HepG2 (cell line): ENCODE data around the gene ZFP62.

Experiments
- HDAC2 ChIP-seq: sonication (generic); formaldehyde crosslinking; IDR thresholded peaks from 2 replicates; pipeline ENCODE4 v1.4.0; 2020; ENCODE audit warnings: missing genetic modification reagents
- ZNF274 ChIP-seq: sonication (generic); formaldehyde crosslinking; IDR thresholded peaks from 2 replicates; pipeline ENCODE4 v1.5.1; 2020; ENCODE audit warnings: mild to moderate bottlenecking, missing genetic modification reagents
- ZNF589 ChIP-seq: sonication (generic); formaldehyde crosslinking; conservative IDR thresholded peaks from 2 replicates; pipeline ENCODE4 v1.8.0; 2022; ENCODE audit warnings: mild to moderate bottlenecking, moderate library complexity, missing genetic modification reagents
- ZNF780A ChIP-seq: sonication (generic); formaldehyde crosslinking; IDR thresholded peaks from 2 replicates; pipeline ENCODE4 v1.8.0; 2022; ENCODE audit warnings: mild to moderate bottlenecking, missing genetic modification reagents, moderate library complexity
- ZSCAN20 ChIP-seq: sonication (generic); formaldehyde crosslinking; IDR thresholded peaks from 2 replicates; pipeline ENCODE4 v1.4.0; 2020; ENCODE audit warnings: missing genetic modification reagents, mild to moderate bottlenecking, borderline replicate concordance
- TF ChIP-seq, protein P1 (sequence below): sonication (generic); formaldehyde crosslinking; IDR thresholded peaks from 2 replicates; pipeline ENCODE4 v1.5.0; 2020; ENCODE audit warnings: mild to moderate bottlenecking, missing genetic modification reagents, moderate library complexity
- TF ChIP-seq, protein P2 (sequence below): IDR thresholded peaks from 2 replicates; pipeline ENCODE4 v1.6.1; 2016; ENCODE audit warnings: low read depth, missing genetic modification reagents, missing compliant biosample characterization
- TF ChIP-seq, protein P3 (sequence below): sonication (generic); formaldehyde crosslinking; IDR thresholded peaks from 2 replicates; pipeline ENCODE4 v1.4.0; 2020; ENCODE audit warnings: mild to moderate bottlenecking, missing genetic modification reagents

DNA sequence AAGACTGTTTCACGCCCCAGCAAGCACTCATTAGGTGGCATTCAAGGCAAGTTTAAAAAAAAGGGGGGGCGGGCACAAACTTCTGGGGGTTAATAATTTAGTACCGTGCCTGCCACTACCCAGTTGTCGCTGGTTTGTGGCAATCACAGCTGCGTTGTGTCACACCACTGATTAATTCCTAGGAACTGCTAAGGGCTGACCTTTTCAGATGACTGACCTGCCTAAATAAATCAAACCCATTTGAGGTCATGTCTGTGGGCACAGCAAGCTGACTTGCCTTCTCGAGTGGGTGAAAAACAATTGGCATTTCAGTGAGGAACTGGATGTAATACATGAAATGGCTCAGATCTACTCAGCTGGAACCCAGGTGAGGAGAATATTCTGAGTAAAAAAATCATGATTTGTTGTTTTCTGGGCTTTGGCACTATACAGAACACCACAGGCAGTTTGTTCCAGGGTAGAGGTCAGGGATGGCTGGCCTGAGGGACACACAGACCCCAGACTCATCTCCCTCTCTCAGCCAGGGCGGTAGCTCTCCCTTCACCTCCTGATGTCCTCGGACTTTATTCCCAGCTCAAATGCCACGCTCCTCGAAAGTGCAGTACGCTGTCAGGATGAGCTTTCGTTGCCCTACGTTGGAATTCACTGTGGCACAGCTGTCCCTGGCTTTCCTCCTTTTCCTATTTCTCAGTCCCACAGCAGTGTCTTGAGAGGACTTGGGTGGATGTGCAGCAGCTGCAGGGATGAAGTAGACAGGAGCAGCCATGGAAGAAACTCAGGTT, 43.0 kb downstream of the ZFP62 start:
- TF ChIP-seq, protein P1, sequence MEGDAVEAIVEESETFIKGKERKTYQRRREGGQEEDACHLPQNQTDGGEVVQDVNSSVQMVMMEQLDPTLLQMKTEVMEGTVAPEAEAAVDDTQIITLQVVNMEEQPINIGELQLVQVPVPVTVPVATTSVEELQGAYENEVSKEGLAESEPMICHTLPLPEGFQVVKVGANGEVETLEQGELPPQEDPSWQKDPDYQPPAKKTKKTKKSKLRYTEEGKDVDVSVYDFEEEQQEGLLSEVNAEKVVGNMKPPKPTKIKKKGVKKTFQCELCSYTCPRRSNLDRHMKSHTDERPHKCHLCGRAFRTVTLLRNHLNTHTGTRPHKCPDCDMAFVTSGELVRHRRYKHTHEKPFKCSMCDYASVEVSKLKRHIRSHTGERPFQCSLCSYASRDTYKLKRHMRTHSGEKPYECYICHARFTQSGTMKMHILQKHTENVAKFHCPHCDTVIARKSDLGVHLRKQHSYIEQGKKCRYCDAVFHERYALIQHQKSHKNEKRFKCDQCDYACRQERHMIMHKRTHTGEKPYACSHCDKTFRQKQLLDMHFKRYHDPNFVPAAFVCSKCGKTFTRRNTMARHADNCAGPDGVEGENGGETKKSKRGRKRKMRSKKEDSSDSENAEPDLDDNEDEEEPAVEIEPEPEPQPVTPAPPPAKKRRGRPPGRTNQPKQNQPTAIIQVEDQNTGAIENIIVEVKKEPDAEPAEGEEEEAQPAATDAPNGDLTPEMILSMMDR = no peak
- TF ChIP-seq ZNF589 (CRISPR knock-in tag) (no peak), ZSCAN20 (no peak), HDAC2 (CRISPR knock-in tag) (no peak), ZNF274 (CRISPR knock-in tag) (no peak), ZNF780A (CRISPR knock-in tag) (no peak)
- TF ChIP-seq, protein P2, sequence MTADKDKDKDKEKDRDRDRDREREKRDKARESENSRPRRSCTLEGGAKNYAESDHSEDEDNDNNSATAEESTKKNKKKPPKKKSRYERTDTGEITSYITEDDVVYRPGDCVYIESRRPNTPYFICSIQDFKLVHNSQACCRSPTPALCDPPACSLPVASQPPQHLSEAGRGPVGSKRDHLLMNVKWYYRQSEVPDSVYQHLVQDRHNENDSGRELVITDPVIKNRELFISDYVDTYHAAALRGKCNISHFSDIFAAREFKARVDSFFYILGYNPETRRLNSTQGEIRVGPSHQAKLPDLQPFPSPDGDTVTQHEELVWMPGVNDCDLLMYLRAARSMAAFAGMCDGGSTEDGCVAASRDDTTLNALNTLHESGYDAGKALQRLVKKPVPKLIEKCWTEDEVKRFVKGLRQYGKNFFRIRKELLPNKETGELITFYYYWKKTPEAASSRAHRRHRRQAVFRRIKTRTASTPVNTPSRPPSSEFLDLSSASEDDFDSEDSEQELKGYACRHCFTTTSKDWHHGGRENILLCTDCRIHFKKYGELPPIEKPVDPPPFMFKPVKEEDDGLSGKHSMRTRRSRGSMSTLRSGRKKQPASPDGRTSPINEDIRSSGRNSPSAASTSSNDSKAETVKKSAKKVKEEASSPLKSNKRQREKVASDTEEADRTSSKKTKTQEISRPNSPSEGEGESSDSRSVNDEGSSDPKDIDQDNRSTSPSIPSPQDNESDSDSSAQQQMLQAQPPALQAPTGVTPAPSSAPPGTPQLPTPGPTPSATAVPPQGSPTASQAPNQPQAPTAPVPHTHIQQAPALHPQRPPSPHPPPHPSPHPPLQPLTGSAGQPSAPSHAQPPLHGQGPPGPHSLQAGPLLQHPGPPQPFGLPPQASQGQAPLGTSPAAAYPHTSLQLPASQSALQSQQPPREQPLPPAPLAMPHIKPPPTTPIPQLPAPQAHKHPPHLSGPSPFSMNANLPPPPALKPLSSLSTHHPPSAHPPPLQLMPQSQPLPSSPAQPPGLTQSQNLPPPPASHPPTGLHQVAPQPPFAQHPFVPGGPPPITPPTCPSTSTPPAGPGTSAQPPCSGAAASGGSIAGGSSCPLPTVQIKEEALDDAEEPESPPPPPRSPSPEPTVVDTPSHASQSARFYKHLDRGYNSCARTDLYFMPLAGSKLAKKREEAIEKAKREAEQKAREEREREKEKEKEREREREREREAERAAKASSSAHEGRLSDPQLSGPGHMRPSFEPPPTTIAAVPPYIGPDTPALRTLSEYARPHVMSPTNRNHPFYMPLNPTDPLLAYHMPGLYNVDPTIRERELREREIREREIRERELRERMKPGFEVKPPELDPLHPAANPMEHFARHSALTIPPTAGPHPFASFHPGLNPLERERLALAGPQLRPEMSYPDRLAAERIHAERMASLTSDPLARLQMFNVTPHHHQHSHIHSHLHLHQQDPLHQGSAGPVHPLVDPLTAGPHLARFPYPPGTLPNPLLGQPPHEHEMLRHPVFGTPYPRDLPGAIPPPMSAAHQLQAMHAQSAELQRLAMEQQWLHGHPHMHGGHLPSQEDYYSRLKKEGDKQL (CRISPR knock-in tag) = no peak
- TF ChIP-seq, protein P3, sequence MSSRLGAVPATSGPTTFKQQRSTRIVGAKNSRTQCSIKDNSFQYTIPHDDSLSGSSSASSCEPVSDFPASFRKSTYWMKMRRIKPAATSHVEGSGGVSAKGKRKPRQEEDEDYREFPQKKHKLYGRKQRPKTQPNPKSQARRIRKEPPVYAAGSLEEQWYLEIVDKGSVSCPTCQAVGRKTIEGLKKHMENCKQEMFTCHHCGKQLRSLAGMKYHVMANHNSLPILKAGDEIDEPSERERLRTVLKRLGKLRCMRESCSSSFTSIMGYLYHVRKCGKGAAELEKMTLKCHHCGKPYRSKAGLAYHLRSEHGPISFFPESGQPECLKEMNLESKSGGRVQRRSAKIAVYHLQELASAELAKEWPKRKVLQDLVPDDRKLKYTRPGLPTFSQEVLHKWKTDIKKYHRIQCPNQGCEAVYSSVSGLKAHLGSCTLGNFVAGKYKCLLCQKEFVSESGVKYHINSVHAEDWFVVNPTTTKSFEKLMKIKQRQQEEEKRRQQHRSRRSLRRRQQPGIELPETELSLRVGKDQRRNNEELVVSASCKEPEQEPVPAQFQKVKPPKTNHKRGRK (CRISPR knock-in tag) = no peak
